CD1c-positive myeloid dendritic cell (primary cell): ENCODE results near the gene SRPK1.

ENCODE experiments used
- DNase-seq: peaks from one replicate; pipeline ENCODE4 v3.0.0-alpha.2; 2016; ENCODE audit errors: extremely low spot score

The SRPK1 gene

DNA sequence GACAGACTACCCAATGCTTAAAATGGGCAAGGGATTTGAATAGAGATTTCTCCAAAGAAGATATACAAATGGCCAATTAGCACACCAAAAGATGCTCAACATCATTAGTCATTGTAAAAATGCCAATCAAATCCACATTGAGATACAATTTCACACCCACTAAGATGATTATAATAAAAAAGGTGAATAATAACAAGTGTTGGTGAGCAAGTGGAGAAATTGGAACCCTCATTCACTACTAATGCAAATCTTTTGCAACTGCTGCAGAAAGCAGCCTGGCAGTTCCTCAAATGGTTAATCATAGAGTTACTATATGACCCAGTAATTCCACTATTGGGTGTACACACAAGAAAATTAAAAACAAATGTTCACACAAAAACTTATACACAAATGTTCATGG lies 103.4 kb downstream of the SRPK1 start:
- DNase-seq, result no peak

- no peak for DNase-seq
These were observed 109.3 kb downstream of the SRPK1 start for GRCh38 chr6:35811699-35811995.

- DNase-seq, result no peak
These were observed 109.8 kb downstream of the SRPK1 start for GRCh38 chr6:35810971-35811698.

DNA sequence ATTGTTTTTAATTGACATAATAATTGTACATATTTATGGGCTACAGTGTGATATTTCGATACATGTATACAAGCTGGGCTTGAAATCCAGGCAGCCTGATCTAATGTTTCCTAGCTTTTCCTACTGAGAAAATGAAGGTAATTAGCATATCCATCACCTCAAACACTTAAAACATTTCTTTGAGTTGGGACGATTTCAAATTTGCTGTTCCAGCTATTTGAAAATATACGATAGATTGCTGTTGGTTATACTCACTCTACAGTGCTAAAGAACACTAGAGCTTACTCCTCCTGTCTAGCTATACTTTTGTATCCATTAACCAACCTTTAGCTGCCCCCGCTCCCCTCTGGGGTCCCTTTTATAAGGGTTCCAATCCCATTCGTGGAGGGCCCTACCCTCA lies 111.1 kb downstream of the SRPK1 start:
- DNase-seq, result no peak

DNA sequence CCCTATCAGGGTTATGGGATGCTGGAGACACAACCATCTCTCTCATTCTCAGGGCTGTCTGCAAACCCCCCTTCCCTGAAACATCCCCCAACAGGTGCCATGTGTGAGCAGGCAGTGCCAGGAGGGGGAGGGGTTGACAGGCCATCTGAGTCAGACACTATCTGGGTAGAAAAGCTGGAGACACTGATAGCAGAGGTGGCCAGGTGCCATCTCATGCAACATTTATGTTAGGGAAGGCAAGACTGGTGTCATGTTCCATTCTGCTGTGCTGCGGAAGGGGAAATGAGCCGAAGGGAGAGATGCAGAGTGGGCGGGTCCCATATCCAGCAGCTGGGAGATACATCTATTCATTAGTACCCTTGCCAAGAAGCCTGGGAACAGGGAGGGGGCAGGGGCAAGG lies 112.2 kb downstream of the SRPK1 start:
- no peak for DNase-seq

DNA sequence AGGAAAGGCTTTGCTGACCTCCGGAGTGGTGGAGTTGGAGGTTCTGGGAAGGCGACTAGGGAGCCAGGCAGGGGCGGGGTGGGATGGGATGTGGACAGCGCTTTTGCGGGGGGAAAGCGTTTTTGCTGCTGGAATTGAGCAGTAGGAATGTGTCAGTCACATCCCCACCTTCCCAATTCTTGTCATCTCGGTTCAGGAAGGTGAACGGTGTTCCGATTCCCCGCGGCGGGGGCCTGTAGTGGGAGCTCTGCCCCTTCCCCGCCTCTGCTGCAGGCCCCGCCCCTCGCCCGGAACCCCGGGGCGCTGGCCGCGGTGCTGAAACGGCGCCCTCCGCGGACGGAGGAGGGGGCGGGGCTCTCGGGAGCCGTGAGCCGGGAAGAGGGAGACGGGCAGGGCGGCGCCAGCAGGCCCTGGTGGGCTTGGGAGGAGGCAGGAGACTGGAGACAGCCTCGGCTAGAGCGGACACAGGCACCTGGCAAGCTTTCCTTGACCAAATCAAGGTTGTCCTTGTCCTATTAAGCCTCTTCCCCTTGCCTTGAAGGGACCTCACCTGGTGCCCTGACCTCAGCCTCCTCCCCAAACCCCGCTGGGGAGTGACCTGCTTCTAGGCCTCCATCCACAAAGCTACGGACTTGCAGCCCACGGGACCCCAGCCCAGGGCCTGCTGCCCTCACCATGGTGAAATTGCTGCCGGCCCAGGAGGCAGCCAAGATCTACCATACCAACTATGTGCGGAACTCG lies 115.7 kb downstream of the SRPK1 start, which contains the start of gene LHFPL5:
TSS of gene LHFPL5 (plus strand) at position 357 of the 741 bp plus-strand sequence. CDS start at position 676, 319 bp downstream.
- DNase-seq, result peak; percentile 55

- no peak for DNase-seq
These were observed 119.8 kb downstream of the SRPK1 start for GRCh38 chr6:35801148-35801547.

GRCh38 chr6:35798706-35799105 lies 122.2 kb downstream of the SRPK1 start:
- no peak for DNase-seq

DNA sequence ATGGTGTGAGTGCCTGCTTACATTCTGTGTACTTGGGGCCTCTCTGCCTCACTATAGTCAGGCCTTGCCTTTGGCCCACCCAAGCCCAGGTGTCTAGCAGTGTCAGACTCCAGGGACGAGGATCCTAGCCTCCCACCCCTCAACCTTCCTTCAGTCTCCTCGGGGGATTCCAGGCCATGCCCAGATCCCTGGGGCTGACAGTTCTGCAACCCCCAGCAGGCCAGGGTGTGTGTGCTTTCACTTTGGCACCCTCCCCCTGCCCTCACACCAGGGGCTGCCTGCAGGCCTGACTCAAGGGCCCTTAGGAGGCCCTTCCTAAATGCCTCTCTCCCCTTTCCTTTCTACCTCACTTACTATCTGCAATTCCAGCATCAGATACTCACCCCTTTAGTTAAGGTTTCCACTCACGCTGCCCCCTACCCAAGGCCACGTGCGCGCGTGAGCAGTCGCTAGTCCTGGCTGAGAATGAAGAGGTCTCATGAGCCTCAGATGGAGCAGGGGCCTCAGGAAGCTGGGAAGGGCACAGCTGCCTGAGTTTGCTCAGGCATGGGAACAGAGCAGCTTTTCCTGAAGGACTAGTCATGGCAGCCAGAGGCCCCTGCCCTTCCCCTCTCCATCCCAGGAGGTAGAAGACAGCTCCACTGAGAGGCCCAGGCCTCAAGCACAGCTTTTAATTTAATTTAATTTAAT lies 122.9 kb downstream of the SRPK1 start:
- DNase-seq, result no peak

DNA sequence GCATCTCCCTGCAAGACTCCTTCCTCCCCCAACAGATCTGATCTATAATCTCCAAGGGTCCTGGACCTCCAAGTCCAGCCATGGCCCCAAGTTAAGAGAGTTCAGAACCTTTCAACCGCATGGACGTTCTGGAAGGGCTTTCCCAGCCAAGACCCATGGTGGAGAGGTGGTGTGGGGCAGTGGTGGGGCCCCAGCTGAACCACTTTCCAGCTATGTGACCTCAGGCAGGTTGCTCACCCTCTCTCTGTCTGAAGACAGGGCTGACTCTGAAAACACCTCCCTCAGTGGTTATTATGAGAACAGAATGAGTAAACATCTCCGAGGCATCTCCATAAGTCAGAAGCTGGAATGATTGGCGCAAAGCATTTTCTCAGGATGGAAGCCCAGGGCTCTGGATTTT lies 124.7 kb downstream of the SRPK1 start:
- DNase-seq, result no peak

- DNase-seq, result no peak
These were observed 125.3 kb downstream of the SRPK1 start for GRCh38 chr6:35795453-35796071.

GRCh38 chr6:35794536-35795452 lies 126.1 kb downstream of the SRPK1 start:
- no peak for DNase-seq

GRCh38 chr6:35790683-35791082 lies 130.2 kb downstream of the SRPK1 start:
- DNase-seq, result no peak

DNA sequence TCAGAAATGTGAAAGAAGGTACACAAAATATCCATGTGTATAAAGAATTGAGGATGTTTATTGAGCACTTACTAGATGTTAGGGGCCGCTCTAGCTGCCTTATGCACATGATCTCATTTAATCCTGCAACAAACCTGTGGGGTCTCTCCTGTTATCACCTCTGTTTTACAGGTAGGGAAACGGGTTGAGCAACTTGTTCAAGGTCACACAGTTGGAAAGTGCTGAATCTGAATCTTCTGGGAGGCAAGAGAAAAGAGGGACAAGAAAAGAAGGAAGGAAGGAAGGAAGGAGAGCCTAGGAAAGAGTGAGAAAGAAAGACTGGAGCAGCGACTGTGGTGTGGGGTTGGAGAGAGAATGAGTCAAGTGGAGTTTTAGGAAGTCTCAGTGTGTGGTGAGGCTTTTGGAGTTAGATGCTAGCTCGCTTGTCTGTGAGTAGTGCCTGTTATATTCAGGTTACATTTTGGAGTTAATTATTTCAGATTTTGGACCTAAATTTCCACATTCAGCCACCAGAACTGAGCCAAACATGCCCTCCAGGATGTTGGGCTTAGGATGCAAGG lies 132.4 kb downstream of the SRPK1 start:
- no peak for DNase-seq

- no peak for DNase-seq
These were observed 133.4 kb downstream of the SRPK1 start for GRCh38 chr6:35787266-35788218.

- DNase-seq, result no peak
These were observed 134.1 kb downstream of the SRPK1 start for GRCh38 chr6:35786810-35787209.

DNA sequence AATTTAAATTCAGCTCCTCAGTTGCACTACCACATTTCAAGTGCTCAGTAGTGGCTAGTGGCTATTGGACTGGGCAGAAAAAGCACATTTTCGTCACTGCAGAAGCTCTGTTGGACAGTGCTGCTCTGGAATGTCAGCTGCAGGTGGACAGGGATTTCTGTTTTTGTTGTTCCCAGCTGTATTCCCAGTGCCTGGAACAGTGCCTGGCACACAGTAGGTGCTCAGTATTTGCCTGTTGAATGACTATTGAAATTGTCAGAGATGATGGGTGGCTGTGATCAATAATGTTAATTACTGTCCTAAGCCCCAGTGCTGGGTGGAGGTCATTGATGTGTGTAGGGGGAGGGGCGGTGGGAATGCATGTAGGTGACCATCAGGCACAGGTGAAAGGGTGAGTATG lies 134.6 kb downstream of the SRPK1 start:
- DNase-seq, result no peak

GRCh38 chr6:35784200-35784599 lies 136.7 kb downstream of the SRPK1 start:
- no peak for DNase-seq
